Body of pancreas (tissue), 4 donors: ENCODE data around the gene NDUFB11.

ENCODE experiments used
- POLR2A ChIP-seq, 3 donors: fragments of 450-650 bp; IDR thresholded peaks; one replicate each; pipeline ENCODE4 v1.6.1; 2016; ENCODE audit warnings: antibody characterized with exemption in 3 of 3, mild to moderate bottlenecking in 2 of 3
- TF ChIP-seq, protein P1 (sequence below), 7 experiments: fragments of 450-650 bp in 4 of 7; fragments of 200-600 bp in 3 of 7; sonication (generic) in 3 of 7; IDR thresholded peaks; one replicate each; pipeline ENCODE4 v1.5.1; 2016 to 2019; ENCODE audit warnings: antibody characterized with exemption in 7 of 7

DNA sequence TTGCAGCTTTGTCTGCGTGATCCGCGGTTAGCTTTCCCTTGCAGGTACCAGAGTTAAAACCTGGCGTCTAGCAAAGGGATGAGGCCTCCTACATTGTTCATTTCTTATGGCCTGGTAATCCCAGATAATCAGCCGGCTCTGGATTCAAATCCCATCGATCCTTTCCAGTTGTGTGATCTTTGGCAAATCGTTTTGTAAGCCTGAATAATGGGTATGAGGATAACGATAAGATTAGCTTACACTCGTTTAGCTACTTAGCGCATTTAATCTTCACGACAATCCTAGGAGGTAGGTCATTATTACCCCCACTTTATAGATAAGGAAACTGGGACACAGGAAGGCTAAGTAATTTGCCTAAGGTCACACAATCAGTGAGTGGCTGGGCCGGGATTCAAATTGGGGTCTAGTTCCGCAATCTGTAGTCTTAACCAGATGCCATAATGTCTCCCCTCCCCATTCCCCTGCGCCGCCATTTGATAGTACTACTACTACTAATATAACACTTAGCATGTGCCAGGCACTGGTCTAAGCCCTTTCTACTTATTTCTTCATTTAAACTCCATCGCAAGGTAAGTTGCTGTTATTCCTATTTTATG lies 47.4 kb upstream of the NDUFB11 start:
- TF ChIP-seq, protein P1, sequence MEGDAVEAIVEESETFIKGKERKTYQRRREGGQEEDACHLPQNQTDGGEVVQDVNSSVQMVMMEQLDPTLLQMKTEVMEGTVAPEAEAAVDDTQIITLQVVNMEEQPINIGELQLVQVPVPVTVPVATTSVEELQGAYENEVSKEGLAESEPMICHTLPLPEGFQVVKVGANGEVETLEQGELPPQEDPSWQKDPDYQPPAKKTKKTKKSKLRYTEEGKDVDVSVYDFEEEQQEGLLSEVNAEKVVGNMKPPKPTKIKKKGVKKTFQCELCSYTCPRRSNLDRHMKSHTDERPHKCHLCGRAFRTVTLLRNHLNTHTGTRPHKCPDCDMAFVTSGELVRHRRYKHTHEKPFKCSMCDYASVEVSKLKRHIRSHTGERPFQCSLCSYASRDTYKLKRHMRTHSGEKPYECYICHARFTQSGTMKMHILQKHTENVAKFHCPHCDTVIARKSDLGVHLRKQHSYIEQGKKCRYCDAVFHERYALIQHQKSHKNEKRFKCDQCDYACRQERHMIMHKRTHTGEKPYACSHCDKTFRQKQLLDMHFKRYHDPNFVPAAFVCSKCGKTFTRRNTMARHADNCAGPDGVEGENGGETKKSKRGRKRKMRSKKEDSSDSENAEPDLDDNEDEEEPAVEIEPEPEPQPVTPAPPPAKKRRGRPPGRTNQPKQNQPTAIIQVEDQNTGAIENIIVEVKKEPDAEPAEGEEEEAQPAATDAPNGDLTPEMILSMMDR (IDR thresholded peaks at IDR 0.05), result no peak
- TF ChIP-seq POLR2A (IDR thresholded peaks at IDR 0.05), result no peak
